MM.1S (cell line): ENCODE data around the gene TTC34.

Experiments
- CTCF ChIP-seq: fragments of 300-600 bp; sonication (generic); IDR thresholded peaks from 2 replicates; pipeline ENCODE4 v1.5.1; 2016; ENCODE audit warnings: antibody characterized with exemption, low read length, mixed read lengths
- EZH2phosphoT487 ChIP-seq: fragments of 300-600 bp; sonication (generic); IDR thresholded peaks from 2 replicates; pipeline ENCODE4 v1.6.1; 2018; ENCODE audit warnings: antibody characterized with exemption, low read length

- no peak for TF ChIP-seq EZH2phosphoT487
- TF ChIP-seq CTCF: no peak
Measured at GRCh38 chr1:2633366-2633935, 168.0 kb downstream of the TTC34 start.
